OCI-LY3 (cell line): ENCODE results near the gene TNFRSF4.

Experiments used
- CTCF ChIP-seq: fragments of 200-600, 300-600 bp; sonication (generic); IDR thresholded peaks from 2 replicates; pipeline ENCODE4 v1.5.1; 2014; ENCODE audit warnings: antibody characterized with exemption, low read length, low read depth
- EZH2phosphoT487 ChIP-seq: fragments of 200-600 bp; shearing (Covaris generic); IDR thresholded peaks from 2 replicates; pipeline ENCODE4 v1.6.1; 2018; ENCODE audit warnings: antibody characterized with exemption, mixed run types, low read depth

- TF ChIP-seq CTCF (no peak), EZH2phosphoT487 (no peak)
Observed at GRCh38 chr1:1237874-1238701, 24.1 kb upstream of the TNFRSF4 start.
